Measurements from ENCODE around the gene TAS2R41. TPM values are rescaled to one million over a fixed set of nuclear protein-coding genes. Genes with fewer than 3 reads are reported as not detected.
A peak's percentile ranks its signal among the peaks of the same experiment; 100 is the strongest.

TAS2R41 gene
- total RNA-seq, 1 donor from 2014 or later, result not detected

DNA sequence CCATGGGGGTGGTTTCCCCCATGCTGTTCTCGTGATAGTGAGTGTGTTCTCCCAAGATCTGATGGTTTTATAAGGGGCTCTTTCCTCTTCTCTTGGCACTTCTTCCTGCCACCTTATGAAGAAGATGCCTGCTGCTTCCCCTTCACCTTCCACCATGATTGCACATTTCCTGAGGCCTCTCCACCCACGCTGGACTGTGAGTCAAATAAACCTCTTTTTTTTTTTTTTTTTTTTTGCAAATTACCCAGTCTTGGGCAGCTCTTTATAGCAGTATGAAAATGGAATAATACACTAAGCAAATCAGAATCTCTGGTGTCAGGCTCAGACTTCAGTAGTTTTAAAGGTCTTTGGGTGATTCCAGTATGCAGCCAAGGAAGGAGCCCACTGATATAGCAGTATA is 28.2 kb downstream of the TAS2R41 start:
- TF ChIP-seq, protein P1, sequence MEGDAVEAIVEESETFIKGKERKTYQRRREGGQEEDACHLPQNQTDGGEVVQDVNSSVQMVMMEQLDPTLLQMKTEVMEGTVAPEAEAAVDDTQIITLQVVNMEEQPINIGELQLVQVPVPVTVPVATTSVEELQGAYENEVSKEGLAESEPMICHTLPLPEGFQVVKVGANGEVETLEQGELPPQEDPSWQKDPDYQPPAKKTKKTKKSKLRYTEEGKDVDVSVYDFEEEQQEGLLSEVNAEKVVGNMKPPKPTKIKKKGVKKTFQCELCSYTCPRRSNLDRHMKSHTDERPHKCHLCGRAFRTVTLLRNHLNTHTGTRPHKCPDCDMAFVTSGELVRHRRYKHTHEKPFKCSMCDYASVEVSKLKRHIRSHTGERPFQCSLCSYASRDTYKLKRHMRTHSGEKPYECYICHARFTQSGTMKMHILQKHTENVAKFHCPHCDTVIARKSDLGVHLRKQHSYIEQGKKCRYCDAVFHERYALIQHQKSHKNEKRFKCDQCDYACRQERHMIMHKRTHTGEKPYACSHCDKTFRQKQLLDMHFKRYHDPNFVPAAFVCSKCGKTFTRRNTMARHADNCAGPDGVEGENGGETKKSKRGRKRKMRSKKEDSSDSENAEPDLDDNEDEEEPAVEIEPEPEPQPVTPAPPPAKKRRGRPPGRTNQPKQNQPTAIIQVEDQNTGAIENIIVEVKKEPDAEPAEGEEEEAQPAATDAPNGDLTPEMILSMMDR (IDR thresholded peaks at IDR 0.05; ENCODE audit: borderline replicate concordance), result no peak
- no peak overlapping the region for H3K4me3 ChIP-seq
- intact Hi-C loops (cut with micrococcal nuclease), result no loop called here
- peaks cover 5% of the 10 kb centered on the region for H3K9me3 ChIP-seq (replicated peaks)
- peaks cover 3% of the 10 kb centered on the region for H3K4me1 ChIP-seq
- peaks cover under 1% of the 10 kb centered on the region for H3K27me3 ChIP-seq (ENCODE audit: low read depth)
- no peak overlapping the region for H3K27ac ChIP-seq (replicated peaks)
- H3K36me3 ChIP-seq, result no peaks in the 10 kb centered on the region
- no peak for DNase-seq

DNA sequence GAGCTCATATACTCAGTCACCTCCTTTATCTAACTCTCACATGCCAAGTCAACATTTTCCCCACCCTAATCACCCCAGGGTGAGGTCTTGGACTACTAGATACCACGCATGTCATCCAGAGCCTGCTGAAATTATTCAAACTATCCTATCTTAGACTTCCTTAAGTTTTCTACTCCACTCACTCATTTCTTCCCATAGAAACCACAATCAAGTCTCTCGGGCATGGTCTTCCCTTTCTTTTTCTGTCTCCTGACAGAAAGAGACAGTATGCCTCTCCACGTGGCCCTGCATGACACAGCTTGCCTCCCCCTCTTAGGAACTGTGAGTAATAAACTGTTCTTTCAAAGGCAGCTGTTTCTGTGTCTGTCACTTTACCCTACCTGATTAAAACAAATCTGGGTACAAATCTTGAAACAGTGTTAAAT is 29.4 kb downstream of the TAS2R41 start:
- no peak overlapping the region for H3K4me3 ChIP-seq
- no peak for DNase-seq
- peaks cover 5% of the 10 kb centered on the region for H3K9me3 ChIP-seq (replicated peaks)
- no peak overlapping the region for H3K27ac ChIP-seq (replicated peaks)
- peaks cover 5% of the 10 kb centered on the region for H3K4me1 ChIP-seq
- H3K36me3 ChIP-seq, result no peaks in the 10 kb centered on the region
- intact Hi-C loops (cut with micrococcal nuclease), result no loop called here
- TF ChIP-seq, protein P1 (IDR thresholded peaks at IDR 0.05; ENCODE audit: borderline replicate concordance), result no peak
- peaks cover 13% of the 10 kb centered on the region for H3K27me3 ChIP-seq (ENCODE audit: low read depth)

DNA sequence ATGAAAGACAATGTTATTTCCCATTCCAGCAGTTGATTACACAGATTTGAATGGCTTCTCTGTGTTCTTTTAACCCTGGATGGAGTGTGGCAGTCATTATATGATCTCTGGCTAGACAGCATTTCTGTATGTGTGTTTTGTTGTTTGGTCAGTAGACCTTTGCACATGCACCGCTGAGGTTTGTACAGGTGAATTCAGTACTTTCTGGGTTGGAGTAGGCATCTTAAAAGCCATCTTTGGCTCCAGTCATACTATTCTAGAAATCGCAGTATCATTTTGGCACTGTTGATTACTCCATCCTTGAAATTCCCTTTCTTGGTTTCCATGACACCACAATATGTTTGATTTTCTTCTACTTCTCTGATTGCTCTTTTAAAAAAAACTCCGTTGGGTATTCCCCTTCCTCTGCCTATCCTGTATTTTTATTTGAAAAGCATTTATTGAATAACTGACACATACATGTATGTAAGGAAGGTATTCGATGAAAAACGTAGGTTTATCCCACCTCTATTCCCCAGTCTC is 29.9 kb downstream of the TAS2R41 start:
- peaks cover 8% of the 10 kb centered on the region for H3K4me1 ChIP-seq
- no peak overlapping the region for H3K27ac ChIP-seq (replicated peaks)
- intact Hi-C loops (cut with micrococcal nuclease), result no loop called here

DNA sequence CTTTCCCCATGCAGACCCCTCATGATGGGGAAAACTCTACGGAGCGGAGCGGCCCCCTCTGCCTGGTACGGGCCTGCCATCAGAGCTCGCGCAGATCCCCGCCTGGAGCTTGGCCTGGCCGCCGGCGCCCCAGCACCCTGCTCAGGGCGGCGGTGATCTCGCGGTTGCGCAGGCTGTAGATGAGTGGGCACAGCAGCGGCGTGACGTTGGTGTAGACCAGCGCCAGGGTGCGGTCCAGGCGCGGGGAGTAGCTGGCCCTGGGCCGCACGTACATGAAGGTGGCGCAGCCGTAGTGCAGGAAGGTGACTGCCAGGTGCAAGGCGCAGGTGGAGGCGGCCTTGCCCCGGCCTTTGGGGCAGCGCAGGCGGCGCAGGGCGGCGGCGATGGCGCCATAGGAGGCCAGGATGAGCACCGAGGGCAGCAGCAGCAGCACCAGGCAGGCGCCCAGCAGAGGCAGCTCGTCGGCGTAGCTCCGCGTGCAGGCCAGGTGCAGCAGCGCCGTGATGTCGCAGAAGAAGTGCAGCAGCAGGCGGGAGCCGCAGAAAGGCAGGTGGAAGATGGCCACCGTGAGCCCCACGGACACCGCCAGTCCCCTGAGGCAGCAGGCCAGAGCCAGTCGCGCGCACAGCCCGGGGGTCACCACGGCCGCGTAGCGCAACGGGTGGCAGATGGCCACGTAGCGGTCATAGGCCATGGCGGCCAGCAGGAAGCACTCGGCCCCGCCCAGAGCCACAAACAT is 33.4 kb downstream of the TAS2R41 start:
- H3K36me3 ChIP-seq, result no peaks in the 10 kb centered on the region
- no peak for DNase-seq
- peaks cover 11% of the 10 kb centered on the region for H3K4me1 ChIP-seq
- no peak overlapping the region for H3K27ac ChIP-seq (replicated peaks)
- peak overlapping the region; percentile 20 for H3K4me3 ChIP-seq
- intact Hi-C loops (cut with micrococcal nuclease), result no loop called here
- TF ChIP-seq, protein P1 (IDR thresholded peaks at IDR 0.05; ENCODE audit: borderline replicate concordance), result no peak
- peaks cover 14% of the 10 kb centered on the region for H3K27me3 ChIP-seq (ENCODE audit: low read depth)
- H3K9me3 ChIP-seq (replicated peaks), result peaks cover 5% of the 10 kb centered on the region

More for the DNA sequence above, 29.9 kb downstream of the TAS2R41 start:
- peaks cover 5% of the 10 kb centered on the region for H3K9me3 ChIP-seq (replicated peaks)
- H3K27me3 ChIP-seq (ENCODE audit: low read depth), result peaks cover 14% of the 10 kb centered on the region
- TF ChIP-seq, protein P1 (IDR thresholded peaks at IDR 0.05; ENCODE audit: borderline replicate concordance), result no peak
- DNase-seq, result no peak
- H3K4me3 ChIP-seq, result no peak overlapping the region
- H3K36me3 ChIP-seq, result no peaks in the 10 kb centered on the region

DNA sequence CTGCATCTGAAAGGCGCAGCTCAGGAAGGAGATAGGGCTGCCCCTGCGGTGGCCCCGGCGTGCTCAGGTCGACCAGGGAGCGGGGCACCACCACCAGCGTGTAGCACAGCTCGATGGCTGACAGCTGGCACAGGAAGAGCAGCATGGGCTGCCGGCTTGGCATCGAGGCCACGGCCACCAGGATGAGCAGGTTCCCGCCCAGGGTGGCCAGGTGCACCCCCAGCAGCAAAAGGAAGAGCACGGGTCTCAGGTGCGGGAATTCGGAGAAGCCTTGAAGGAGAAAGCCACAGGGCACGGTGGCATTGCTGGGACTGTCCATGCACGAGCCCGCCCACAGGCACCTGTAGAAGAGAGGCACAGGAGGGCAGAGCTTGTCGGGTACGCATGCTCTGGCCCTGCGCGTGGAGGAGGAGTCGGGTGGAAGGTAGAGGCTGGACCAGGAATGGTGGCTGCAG is 33.9 kb downstream of the TAS2R41 start:
- no peaks in the 10 kb centered on the region for H3K36me3 ChIP-seq
- peaks cover 14% of the 10 kb centered on the region for H3K27me3 ChIP-seq (ENCODE audit: low read depth)
- no peak for DNase-seq
- no peak overlapping the region for H3K27ac ChIP-seq (replicated peaks)
- H3K4me1 ChIP-seq, result peaks cover 11% of the 10 kb centered on the region
- TF ChIP-seq, protein P1 (IDR thresholded peaks at IDR 0.05; ENCODE audit: borderline replicate concordance), result no peak
- intact Hi-C loops (cut with micrococcal nuclease), result no loop called here
- H3K9me3 ChIP-seq (replicated peaks), result peaks cover 5% of the 10 kb centered on the region
- H3K4me3 ChIP-seq, result peak overlapping the region; percentile 20

Measured in left ventricle myocardium inferior (tissue), 1 donor.